ENCODE data around the gene SSC4D.

- TF ChIP-seq CTCF (conservative IDR thresholded peaks at IDR 0.05) = no peak
- TF ChIP-seq ZFX (IDR thresholded peaks at IDR 0.05) = no peak
These were observed 67.3 kb downstream of the SSC4D start for GRCh38 chr7:76342222-76342621.
